SK-N-MC (cell line): Measurements from ENCODE around the gene PLAAT4.

Source experiments
- EZH2 ChIP-seq: fragments of 200-600 bp; sonication (generic); IDR thresholded peaks from one replicate; pipeline ENCODE4 v1.6.1; 2017; ENCODE audit warnings: antibody characterized with exemption
- FOXP2 ChIP-seq: optimal IDR thresholded peaks from 2 replicates; pipeline ENCODE3; 2011; ENCODE audit warnings: mild to moderate bottlenecking, moderate library complexity; ENCODE audit not compliant: insufficient read depth; ENCODE audit errors: extremely low read length, control extremely low read depth
- POLR2AphosphoS5 ChIP-seq: IDR thresholded peaks from 2 replicates; pipeline ENCODE4 v1.6.1; 2012; ENCODE audit warnings: mild to moderate bottlenecking, low read depth, low read length, borderline replicate concordance

DNA sequence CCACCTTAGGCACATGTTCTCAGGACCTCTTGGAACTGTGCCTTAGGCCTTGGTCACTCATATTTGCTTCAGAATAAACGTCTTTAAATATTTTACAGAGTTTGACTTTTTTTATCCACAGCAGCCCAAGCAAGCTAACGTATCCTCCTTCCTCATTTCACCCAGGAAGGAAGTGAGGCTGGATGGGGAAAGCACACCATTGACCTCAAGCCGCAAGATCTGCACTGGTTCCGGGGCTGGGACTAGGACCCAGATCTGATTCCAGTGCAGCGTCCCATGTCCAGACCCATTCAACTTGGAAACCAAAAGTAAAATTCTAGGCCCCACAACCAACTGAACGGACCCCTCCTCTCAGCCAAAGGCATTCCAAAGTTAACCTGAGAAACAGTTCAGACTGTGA, 33.1 kb upstream of the PLAAT4 start:
- TF ChIP-seq POLR2AphosphoS5 (no peak), EZH2 (no peak), FOXP2 (no peak)
